Psoas muscle (tissue), 8 donors: ENCODE measurements around the gene MYO5B. TPM values are rescaled to one million over a fixed set of nuclear protein-coding genes. Genes with fewer than 3 reads are reported as not detected.

Experiments
- ATAC-seq, 4 donors: fragments of 200-7000 bp; cut with Tn5 transposase; one replicate each; pipeline ENCODE4 v1.9.1; 2020; ENCODE audit warnings: moderate library complexity in 3 of 4, mild to moderate bottlenecking in 2 of 4
- DNase-seq, 2 donors: peaks; one replicate each; pipeline ENCODE4 v3.0.0-alpha.2; 2020
- H3K27ac ChIP-seq: fragments of 200-600 bp; one replicate; pipeline ENCODE4 v1.8.0; 2022
- H3K27me3 ChIP-seq, 3 donors: fragments of 200-600 bp in 1 of 3; one replicate each; pipeline versions ENCODE4 v1.6.1 to v1.8.0; 2013 to 2022; ENCODE audit warnings: low read length in 2 of 3, mild to moderate bottlenecking in 2 of 3, moderate library complexity in 1 of 3; ENCODE audit not compliant: insufficient read depth in 3 of 3
- H3K36me3 ChIP-seq, 2 donors: fragments of 200-600 bp in 1 of 2; one replicate each; pipeline versions ENCODE4 v1.6.1 to v1.8.0; 2013 to 2022; ENCODE audit warnings: low read depth in 1 of 2, mild to moderate bottlenecking in 1 of 2, moderate library complexity in 1 of 2; ENCODE audit not compliant: insufficient read depth in 1 of 2
- H3K4me1 ChIP-seq: fragments of 200-600 bp; one replicate; pipeline ENCODE4 v1.8.0; 2022
- H3K4me3 ChIP-seq: fragments of 200-600 bp; one replicate; pipeline ENCODE4 v1.8.0; 2022; ENCODE audit warnings: mild to moderate bottlenecking
- H3K9me3 ChIP-seq: fragments of 200-600 bp; one replicate; pipeline ENCODE4 v1.8.0; 2022
- CTCF ChIP-seq: fragments of 200-600 bp; IDR thresholded peaks from one replicate; pipeline ENCODE4 v1.8.0; 2022; ENCODE audit warnings: antibody characterized with exemption
- WGBS, 3 donors: extraction: QIAGEN DNeasy Blood & Tissue Kit; methylation state at CpG; one replicate each; pipeline versions ENCODE4 v1.1.6 to v1.1.7; 2013; 5-methylcytosine and 5-hydroxymethylcytosine counted together
- intact Hi-C, 2 donors: fragments of 100-400 bp; cut with DNase I; formaldehyde crosslinking; loops; one replicate each; pipeline versions ENCODE4 v1.11.0 to v1.14.2; 2022
- polyA plus RNA-seq, 3 donors: library from polyadenylated mRNA; stranded (reverse); fragments of 200-250 nt; gene quantifications; one replicate each; pipeline ENCODE4 v1.2.3, GENCODE V29; 2013
- total RNA-seq, 4 donors: library from RNA; stranded (reverse); fragmentation: NEBNext Ultra II Directional in 2 of 4; extraction: Animal tissue kit (Norgen Biotek cat#: 25700) in 2 of 4; gene quantifications; one replicate each; pipeline versions ENCODE4 v1.2.1 to v1.2.4, GENCODE V29; 2021 to 2023
- donor health status: healthy with polysubstance abuse.
- donor health status: DM: no; HTN: no; CAD: no; lungs with moderate emphysema.
- donor health status: Bipolar disorder and iron deficiency.
- donor health status: healthy.
- donor health status: DM: yes; HTN: yes; CAD: no.
- donor health status: DM: no; HTN: no; CAD: no.
- donor health status: DM: no; HTN: no; CAD: no.
- donor health status: DM: yes; HTN: yes; CAD: no.

MYO5B gene
- total and polyA plus RNA-seq, 7 donors, result 0.10 to 1.2 (median 0.44) TPM

- H3K9me3 ChIP-seq, result no peaks in the 10 kb centered on the region
- peaks cover 0 to 5% (median 5%) of the 10 kb centered on the region in 3 donors for H3K27me3 ChIP-seq
- no peaks in the 10 kb centered on the region for H3K4me1 ChIP-seq
- DNase-seq, result no peak
- no peak for ATAC-seq
- no peak for TF ChIP-seq CTCF
- WGBS, 3 donors, result 90 to 93% (median 91%) methylated on average over 3 of the region's 3 CpGs
- H3K27ac ChIP-seq, result no peak overlapping the region
- no peak overlapping the region for H3K4me3 ChIP-seq
- no peaks in the 10 kb centered on the region for H3K36me3 ChIP-seq
- intact Hi-C loops, result no loop called here
Measured at GRCh38 chr18:50069422-50069821, 125.5 kb downstream of the MYO5B start.

- whole genome bisulfite sequencing, 3 donors, result 76 to 93% (median 82%) methylated on average over 4 of the region's 4 CpGs
- Histone ChIP-seq H3K36me3 (no peaks in the 10 kb centered on the region), H3K9me3 (no peaks in the 10 kb centered on the region), H3K27me3 (peaks cover 0 to 5% (median 0%) of the 10 kb centered on the region in 3 donors), H3K4me1 (no peaks in the 10 kb centered on the region), H3K27ac (no peak overlapping the region), H3K4me3 (no peak overlapping the region)
- no peak for DNase-seq
- no peak for ATAC-seq
- intact Hi-C loops, result no loop called here
- TF ChIP-seq CTCF, result no peak
Measured at GRCh38 chr18:50065527-50065926, 129.4 kb downstream of the MYO5B start.

- no peaks in the 10 kb centered on the region for H3K9me3 ChIP-seq
- TF ChIP-seq CTCF, result no peak
- no peaks in the 10 kb centered on the region for H3K36me3 ChIP-seq
- peaks cover 0 to 2% (median 0%) of the 10 kb centered on the region in 3 donors for H3K27me3 ChIP-seq
- ATAC-seq, result no peak
- 92 to 97% (median 94%) methylated on average over 3 of the region's 3 CpGs for WGBS, 3 donors
- H3K27ac ChIP-seq, result no peak overlapping the region
- H3K4me3 ChIP-seq, result no peak overlapping the region
- H3K4me1 ChIP-seq, result no peaks in the 10 kb centered on the region
- no peak for DNase-seq
- intact Hi-C loops, result no loop called here
Measured at GRCh38 chr18:50065039-50065438, 129.9 kb downstream of the MYO5B start.

GRCh38 chr18:50061876-50062517 lies 132.9 kb downstream of the MYO5B start:
- no peaks in the 10 kb centered on the region for H3K27me3 ChIP-seq
- H3K4me1 ChIP-seq, result no peaks in the 10 kb centered on the region
- H3K4me3 ChIP-seq, result no peak overlapping the region
- intact Hi-C loops, result no loop called here
- H3K9me3 ChIP-seq, result no peaks in the 10 kb centered on the region
- no peak for TF ChIP-seq CTCF
- ATAC-seq (peak in 1 of 4 donors; percentile 42), DNase-seq (peak; percentile 24 to 67)
- H3K36me3 ChIP-seq, result no peaks in the 10 kb centered on the region
- WGBS, 3 donors, result 20 to 60% (median 25%) methylated on average over 4 of the region's 4 CpGs
- H3K27ac ChIP-seq, result no peak overlapping the region

DNA sequence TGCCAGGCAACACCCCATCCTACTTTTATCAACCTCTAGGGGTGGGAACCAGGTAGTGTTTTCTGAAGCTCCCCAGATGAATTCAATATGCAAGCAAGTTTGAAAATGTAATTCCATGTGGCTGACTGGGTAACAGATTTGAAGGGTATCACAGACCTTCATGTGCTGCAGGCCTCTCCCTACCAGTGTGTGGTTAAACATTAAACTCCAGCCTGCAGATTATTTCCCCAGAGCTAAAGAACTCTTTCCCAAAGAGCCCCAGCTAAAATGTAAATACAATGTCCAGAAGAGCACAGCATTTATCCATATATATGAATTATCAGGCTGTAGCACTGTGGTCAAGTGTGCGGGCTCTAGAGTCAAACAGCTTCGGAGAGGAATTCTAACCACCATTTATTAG lies 134.1 kb downstream of the MYO5B start:
- Histone ChIP-seq H3K27ac (no peak overlapping the region), H3K36me3 (no peaks in the 10 kb centered on the region), H3K27me3 (no peaks in the 10 kb centered on the region), H3K4me1 (no peaks in the 10 kb centered on the region), H3K9me3 (no peaks in the 10 kb centered on the region), H3K4me3 (no peak overlapping the region)
- no peak for ATAC-seq
- no peak for DNase-seq
- TF ChIP-seq CTCF, result no peak
- intact Hi-C loops, result no loop called here
- 95 to 98% (median 97%) methylated on average over 2 of the region's 2 CpGs for WGBS, 3 donors
